Measurements from ENCODE around the gene ENTREP3.
"Not testable (repeated sequence)": the region's sequence is repeated elsewhere in the genome, so short reads cannot be mapped to it uniquely, and the experiment has no call there.

Gene ENTREP3, protein sequence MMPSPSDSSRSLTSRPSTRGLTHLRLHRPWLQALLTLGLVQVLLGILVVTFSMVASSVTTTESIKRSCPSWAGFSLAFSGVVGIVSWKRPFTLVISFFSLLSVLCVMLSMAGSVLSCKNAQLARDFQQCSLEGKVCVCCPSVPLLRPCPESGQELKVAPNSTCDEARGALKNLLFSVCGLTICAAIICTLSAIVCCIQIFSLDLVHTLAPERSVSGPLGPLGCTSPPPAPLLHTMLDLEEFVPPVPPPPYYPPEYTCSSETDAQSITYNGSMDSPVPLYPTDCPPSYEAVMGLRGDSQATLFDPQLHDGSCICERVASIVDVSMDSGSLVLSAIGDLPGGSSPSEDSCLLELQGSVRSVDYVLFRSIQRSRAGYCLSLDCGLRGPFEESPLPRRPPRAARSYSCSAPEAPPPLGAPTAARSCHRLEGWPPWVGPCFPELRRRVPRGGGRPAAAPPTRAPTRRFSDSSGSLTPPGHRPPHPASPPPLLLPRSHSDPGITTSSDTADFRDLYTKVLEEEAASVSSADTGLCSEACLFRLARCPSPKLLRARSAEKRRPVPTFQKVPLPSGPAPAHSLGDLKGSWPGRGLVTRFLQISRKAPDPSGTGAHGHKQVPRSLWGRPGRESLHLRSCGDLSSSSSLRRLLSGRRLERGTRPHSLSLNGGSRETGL

DNA sequence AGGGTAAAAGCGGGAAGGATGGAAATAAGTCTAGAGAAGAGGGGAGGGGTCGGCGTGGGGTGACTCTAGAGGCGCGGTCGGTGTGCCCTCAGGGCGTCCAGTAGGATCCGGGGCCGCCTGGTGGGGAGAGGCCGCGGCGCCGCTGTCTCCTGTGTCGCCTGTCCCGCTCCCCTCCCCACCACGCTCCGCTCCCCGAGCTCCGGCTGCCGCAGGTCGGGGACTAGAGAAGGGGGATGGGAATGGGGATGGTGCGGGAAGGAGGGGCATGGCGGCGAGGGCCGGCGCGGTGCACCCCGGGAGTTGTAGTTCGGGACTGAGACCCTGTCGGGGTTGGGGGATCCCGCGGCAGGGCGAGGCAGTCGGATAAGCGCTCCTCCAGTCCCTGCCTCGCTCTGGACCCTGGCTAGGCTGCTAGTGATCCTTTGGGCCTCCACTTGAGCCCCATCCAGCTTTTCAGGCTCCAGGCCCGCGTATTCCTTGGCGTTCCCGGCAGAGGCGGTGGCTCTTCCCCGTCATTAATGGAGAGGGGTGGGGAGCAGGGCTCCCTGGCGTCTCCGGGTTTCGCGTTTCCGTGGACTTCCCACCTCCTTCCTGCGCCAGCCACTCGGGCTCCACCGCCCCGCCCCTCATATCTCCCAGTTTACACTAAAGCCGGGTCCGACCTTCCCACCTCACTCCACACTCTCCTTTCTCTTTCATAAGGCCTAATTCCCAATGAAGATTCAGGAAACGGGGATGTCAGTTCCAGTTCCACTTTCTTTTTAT, at the start of gene ENTREP3:
ENTREP3 (minus strand) TSS at position 241 of the 765 bp plus-strand sequence. CDS start 606 bp downstream, outside the sequence.
- peak; percentile 83 to 98 (median 92) for DNase-seq
- intact Hi-C loops (cut with DNase I): loop anchor here (10.0 kb wide), 1 partner anchor 249 kb away; no protein-coding TSS in a partner anchor

DNA sequence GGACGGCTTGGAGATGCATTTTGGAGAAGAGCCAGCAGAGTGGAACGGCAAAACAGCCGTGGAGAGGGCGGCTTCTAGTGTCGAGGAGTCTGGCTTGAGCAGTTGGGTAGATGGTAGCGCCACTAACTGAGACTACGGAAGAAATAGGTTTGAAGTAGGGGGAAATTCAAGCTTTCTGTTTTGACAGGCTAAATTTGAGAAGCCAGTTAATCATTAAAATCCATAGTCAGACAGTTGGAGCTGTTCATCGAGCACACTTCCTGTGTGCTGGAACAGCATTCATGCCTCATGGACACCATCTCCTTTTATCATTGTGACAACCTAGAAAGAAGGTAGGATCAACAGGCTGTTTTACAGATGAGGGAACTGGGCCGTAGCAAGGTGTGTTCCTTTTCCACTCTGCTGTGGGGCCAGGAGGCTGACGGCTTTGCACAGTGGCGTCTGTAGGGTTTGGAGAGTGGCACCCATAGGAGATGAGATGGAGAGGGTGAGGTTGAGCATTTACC, 49.3 kb upstream of the ENTREP3 start:
- intact Hi-C loops (cut with DNase I): no loop called here
- peak in 3 of 10 donors; percentile 9 to 34 (median 30) for DNase-seq

DNA sequence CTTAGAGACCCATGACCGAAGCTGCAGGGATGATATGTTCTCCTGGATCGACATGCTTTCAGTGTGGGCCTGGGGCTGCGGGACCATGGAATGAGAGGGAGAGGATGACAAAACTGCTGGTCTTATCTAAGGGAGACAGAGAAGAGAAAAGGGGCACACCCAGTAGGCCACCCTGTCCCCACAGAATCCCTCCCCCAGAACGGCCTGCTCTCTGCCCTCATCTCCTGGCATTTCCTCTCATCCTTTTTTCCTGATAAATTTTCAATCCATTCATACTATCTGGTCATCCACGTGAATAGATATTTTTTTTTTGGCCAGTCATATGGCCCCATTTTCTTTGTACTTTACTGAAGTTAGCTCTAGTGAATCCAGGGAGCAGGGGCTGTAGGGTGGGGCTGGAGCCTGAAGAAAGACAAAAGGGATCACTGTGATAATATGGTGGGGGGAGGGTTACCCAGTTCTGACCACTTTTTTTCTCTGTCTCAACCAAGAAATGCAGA, 46.1 kb upstream of the ENTREP3 start, which contains the start of gene PKLR:
PKLR (minus strand) TSS at position 97 of the 500 bp plus-strand sequence; CDS start at position 54, 43 bp downstream.
- DNase-seq: peak in 1 of 10 donors; percentile 34
- intact Hi-C loops (cut with DNase I): no loop called here

DNA sequence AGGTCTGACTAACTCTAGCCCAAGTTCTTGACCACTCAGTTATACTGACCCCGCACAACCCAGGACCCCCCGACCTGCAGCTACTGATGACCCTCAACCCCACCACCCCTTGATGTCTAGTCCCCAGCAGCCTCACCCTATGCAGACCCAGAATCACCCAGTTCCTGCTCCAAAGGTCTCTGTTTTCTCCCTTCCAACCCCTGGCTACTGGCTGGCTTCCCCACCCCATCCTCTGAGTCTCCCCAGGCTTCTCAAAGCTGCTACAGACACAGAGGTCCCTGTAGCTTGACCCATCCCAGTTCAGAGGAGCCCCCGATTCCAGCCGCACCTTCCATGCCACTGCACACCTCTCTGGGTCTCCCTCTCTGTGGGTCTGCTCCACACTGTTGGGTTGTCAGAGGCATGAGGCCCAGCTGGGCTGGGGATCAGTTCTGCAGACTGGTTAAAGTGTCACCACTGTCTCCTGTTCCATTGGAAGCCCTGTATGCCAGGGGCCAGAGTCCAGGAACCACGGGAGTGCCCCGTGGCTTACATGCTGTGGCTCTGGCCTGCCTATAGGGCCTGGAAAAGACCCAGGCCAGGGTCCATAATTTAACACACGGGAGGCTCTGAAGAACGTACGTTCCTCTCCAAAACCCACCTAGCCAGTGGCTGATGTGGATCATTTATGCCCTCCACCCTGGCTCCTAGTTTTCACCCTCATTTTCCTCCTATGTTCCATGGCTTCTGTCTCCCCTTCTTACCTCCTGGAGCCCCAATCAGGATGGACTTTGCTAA, 45.5 kb upstream of the ENTREP3 start:
- peak in 2 of 10 donors; percentile 40 to 43 for DNase-seq
- intact Hi-C loops (cut with DNase I): no loop called here

DNA sequence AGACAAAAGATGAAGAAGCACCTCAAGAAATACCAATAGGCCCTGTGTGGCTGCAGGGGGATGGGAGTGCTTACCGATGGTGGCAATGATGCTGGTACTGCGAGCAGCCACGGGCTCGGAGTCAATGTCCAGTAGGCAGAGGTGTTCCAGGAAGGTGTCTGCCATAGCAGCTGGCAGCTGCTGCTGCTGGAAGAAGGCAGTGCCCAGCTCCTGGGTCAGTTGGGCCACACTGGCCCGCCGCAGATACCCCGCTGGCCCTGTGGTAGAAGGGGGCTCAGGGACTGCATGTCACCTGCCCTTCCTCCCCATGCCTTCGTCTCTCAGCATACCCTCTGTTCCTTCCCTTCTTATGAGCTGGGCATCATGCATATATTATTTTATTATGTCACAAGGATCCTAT, 44.7 kb upstream of the ENTREP3 start:
- intact Hi-C loops (cut with DNase I): no loop called here
- DNase-seq: peak in 2 of 10 donors; percentile 25 to 39

DNA sequence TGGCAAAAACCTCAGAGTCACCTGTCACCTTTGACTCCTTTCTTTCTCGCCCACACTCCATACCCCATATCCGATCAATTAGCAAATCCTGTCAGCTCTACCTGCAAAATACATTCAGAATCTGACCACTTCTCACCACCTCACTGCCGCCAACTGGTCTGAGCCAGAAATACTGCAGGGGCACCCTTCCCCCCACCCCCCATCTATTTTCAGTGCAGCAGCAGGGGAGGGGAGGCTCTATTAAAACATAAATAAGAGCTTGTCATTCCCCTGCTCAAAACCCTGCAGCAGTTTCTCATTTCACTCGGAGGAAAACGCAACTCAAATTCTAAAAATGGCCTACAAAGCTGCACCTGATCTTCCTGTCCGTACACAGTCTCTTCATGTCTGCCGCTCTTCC, 42.1 kb upstream of the ENTREP3 start:
- DNase-seq: peak in 1 of 10 donors; percentile 6
- intact Hi-C loops (cut with DNase I): no loop called here

DNA sequence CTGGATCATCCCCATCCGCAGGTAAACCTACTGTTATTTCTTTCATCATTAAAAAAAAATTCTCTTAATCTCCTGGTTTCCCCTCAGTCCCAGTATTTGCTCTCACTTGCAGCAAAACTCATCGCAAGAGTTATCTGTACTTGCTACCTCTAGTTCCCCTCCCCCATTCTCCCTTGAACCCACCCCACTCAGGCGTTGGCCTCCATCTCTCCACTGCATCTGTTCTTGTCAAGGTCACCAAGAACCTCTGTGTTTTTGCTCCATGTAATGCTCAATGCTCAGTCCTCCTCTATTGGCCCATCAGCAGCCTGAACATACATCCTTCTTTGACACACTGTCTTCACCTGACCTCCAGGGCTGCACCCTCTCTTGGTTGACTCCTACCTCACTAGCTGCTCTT, 41.4 kb upstream of the ENTREP3 start:
- no peak for DNase-seq
- intact Hi-C loops (cut with DNase I): no loop called here

DNA sequence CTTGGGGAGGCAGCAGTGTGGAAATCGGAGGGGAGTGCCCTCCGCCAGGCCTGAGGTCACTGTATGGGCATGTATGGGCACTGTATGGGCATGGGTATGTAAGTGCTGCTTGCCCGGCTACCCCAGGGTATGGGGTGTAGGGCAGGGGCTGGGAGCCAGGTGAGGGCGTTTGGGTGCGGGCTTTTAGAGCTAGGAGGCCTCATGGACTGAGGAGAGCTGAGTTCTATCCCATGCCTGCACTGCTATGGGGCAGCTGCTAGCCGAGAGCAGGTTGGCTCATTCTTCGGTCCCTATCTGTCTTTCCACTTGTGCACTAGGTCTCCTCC, 40.6 kb upstream of the ENTREP3 start:
- intact Hi-C loops (cut with DNase I): no loop called here

DNA sequence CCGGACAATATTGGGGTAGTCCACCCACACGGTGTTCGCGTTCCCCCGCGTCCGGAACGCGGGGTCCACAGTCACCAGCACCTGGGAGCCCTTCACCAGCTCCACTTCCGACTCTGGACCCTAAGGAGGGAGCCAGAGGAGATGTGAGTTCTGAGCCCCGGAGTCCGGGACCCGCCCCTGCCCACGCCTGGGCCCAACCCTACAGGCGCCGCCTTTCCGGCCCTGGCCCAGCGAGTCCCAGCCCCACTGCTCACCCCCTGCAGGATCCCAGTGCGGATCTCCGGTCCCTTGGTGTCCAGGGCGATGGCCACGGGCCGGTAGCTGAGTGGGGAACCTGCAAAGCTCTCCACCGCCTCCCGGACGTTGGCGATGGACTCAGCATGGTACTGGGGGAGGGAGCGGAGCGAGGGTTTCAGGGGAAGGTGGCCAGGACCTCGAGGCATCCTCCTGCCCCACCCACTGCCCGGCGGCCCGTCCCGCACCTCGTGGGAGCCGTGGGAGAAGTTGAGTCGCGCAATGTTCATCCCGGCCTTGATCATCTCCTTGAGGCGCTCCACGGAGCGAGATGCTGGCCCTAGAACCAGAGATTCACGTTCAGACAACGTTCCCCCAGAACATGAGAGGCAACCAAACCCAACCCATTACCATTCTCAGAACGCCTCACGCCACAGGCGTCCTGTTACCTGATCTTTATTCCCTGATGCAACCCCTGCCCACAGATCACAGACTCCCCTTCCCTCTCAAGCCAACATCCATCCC, 40.1 kb upstream of the ENTREP3 start:
- peak in 1 of 10 donors; percentile 75 for DNase-seq
- intact Hi-C loops (cut with DNase I): no loop called here

More for the DNA sequence above, 40.6 kb upstream of the ENTREP3 start:
- DNase-seq: peak in 1 of 10 donors; percentile 56

DNA sequence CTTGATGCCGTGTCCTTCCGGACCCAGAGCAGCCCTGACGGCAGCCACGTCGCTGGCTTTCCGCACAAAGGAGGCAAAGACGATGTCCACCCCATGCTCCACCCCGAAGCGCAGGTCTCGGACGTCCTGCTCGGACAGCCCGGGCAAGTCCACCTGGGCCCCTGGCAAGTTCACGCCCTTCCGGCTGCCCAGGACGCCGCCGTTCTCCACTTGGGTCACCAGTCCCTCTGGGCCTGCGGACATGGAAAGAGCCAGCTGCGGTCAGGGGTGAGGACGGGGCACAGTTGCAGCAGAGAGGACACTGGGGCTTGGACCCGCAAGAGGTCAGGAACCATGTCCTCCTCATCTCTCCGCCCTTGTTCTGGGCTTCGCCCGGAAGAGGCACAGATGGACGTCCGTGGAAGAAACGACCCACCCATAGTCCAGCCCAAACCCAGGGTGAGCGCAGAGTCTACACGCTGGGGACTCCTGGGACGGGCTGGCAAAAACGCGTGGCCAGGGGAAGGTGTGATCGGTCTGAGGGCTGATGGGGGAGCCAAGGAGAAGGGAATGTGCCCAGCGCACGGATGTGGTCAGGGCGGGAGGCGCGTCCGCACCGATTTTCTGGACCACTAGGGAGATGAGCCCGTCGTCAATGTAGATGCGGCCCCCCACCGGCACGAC, 39.4 kb upstream of the ENTREP3 start:
- peak in 2 of 10 donors; percentile 80 for DNase-seq
- intact Hi-C loops (cut with DNase I): no loop called here

DNA sequence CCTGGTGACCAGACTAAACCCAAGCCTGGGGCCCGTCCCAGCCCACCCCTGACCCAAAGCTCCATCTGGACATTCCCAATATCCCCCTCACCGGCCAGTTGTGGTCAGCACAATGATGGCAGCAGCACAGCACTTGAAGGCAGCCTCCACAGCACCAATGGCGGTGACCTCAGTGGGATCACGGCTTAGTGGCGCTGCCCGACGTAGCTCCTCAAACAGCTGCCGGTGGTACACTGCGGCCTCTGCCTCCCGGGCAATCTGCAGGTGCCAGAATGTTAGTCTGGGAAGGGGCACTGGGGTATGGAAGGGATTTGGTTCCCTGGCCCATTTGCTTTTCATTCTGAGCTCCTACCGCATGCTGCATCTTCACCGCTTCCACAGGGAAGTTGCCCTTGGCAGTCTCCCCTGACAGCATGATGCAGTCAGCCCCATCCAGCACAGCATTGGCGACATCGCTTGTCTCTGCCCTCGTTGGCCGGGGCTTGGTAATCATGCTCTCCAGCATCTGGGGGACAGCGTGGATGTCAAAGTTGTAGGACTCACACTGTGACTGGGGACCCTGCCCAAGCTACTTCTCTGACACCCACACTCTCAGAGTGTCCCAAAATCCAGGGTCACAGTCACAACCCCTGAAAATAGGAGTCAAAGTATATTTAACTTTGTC, 37.9 kb upstream of the ENTREP3 start:
- intact Hi-C loops (cut with DNase I): no loop called here
- DNase-seq: peak in 1 of 10 donors; percentile 59

DNA sequence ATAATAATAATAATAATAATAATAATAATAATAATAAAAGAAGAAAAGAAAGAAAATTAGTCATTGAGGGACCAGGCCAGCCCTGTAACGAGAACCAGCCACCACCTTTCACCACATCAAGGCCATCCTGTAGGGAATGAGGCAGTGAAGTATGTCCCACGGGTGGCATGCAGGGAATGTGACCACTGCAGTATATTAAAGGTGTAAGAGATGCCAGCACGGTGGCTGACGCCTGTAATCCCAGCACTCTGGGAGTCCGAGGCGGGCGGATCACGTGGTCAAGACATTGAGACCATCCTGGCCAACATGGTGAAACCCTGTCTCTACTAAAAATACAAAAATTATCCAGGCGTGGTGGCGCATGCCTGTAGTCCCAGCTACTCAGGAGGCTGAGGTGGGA, 35.7 kb upstream of the ENTREP3 start:
- intact Hi-C loops (cut with DNase I): not testable (repeated sequence)

DNA sequence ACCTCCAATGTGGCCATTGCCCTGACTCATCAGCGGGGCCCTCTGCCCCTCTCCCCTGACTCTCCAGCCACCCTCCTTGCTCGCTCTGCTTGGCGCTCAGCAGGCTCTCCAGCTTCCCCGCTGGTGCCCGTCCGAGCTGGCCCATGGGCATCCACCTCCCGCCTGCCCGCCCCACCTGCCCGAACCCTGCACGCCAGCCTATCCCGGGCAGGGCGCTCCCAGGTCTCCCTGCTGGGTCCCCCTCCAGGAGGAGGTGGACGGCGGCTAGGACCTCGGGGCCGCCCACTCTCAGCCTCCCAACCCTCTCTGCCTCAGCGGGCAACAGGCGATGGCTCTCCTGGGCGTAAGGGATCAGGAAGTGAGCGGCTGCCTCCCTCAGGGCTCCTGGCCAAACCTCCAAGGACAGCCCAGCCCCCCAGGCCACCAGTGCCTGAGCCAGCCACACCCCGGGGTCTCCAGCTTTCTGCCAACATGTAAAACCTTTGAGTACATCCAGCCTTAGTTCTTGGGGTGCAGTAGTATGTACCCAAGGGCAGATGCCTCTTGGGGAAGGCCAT, 32.8 kb upstream of the ENTREP3 start:
- intact Hi-C loops (cut with DNase I): no loop called here

More for the DNA sequence above, 35.7 kb upstream of the ENTREP3 start:
- DNase-seq: peak in 1 of 10 donors; percentile 61

DNA sequence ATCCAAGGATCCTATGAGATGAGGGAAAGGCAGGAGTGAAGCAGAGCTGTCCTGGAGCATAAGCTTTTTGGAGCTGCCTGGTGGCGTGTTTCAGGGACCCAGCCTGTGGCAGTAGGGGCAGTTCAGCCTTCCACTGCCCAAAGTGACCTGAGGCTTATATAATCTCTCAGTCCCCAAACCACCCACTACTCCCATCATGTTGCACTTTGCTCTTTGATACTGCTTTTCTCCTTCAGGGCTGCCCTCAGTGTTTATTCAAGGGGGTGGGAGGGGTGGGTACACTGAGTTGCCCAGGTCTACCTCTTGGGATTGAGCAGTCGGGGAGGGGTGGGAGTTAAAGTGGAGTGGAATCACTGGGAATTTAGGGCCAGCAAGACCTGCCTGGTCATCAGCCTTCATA, 31.3 kb upstream of the ENTREP3 start:
- DNase-seq: peak in 1 of 10 donors; percentile 9
- intact Hi-C loops (cut with DNase I): no loop called here

More for the DNA sequence above, 32.8 kb upstream of the ENTREP3 start:
- DNase-seq: peak in 2 of 10 donors; percentile 55 to 72

DNA sequence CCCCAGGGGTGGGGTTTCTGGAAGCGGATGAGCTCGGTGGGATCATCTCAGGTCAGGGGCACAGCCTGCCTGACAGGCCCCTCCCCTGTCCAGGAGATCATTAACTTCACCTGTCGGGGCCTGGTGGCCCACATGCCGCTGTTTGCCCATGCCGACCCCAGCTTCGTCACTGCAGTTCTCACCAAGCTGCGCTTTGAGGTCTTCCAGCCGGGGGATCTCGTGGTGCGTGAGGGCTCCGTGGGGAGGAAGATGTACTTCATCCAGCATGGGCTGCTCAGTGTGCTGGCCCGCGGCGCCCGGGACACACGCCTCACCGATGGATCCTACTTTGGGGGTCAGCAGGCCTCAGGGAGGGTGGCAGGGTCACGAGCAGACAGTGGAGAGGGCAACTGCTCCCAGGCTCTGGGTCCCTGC, 30.4 kb upstream of the ENTREP3 start:
- DNase-seq: peak in 2 of 10 donors; percentile 53 to 73
- intact Hi-C loops (cut with DNase I): no loop called here

DNA sequence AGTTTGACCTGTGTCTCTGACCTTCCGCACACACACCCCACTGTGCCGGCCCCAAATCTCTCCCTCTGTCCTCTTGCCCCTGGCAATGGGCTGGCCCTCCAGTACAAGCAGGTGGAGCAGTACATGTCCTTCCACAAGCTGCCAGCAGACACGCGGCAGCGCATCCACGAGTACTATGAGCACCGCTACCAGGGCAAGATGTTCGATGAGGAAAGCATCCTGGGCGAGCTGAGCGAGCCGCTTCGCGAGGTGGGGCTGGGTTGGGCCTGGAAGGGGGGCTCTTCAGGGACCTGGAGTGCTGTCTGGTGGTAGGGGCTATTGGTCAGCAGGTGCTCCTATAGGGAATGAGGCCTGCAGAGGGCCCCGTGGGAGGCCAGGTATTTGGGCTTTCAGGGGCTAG, 29.8 kb upstream of the ENTREP3 start:
- intact Hi-C loops (cut with DNase I): no loop called here
- DNase-seq: peak in 2 of 10 donors; percentile 9 to 55

DNA sequence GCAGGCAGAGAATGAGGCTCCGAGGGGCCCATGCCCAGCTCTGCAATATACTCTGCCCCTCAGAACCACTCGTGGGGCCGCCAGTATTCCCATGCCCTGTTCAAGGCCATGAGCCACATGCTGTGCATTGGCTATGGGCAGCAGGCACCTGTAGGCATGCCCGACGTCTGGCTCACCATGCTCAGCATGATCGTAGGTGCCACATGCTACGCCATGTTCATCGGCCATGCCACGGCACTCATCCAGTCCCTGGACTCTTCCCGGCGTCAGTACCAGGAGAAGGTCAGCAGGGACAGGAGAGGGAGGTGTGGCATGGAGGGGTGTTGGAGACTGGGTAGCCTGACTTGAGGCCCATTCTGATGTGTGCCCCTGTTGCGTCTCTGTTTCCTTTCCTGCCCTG, 29.2 kb upstream of the ENTREP3 start:
- intact Hi-C loops (cut with DNase I): no loop called here
- DNase-seq: peak in 2 of 10 donors; percentile 64 to 68
